HTR-8/SVneo (cell line): ENCODE results near the gene C5orf22.
A peak's percentile ranks its signal among the peaks of the same experiment; 100 is the strongest.
"Not testable (repeated sequence)": the region's sequence is repeated elsewhere in the genome, so short reads cannot be mapped to it uniquely, and the experiment has no call there.

Experiments used
- DNase-seq: peaks from one replicate; pipeline ENCODE4 v3.0.0; 2011; ENCODE audit warnings: low spot score, mixed read lengths; ENCODE audit not compliant: insufficient read length
- FAIRE-seq: peaks from 2 replicates; lab custom pipeline; 2011; peaks lifted over from hg19 to GRCh38; lab: Jason Lieb, UNC

C5orf22 gene

DNA sequence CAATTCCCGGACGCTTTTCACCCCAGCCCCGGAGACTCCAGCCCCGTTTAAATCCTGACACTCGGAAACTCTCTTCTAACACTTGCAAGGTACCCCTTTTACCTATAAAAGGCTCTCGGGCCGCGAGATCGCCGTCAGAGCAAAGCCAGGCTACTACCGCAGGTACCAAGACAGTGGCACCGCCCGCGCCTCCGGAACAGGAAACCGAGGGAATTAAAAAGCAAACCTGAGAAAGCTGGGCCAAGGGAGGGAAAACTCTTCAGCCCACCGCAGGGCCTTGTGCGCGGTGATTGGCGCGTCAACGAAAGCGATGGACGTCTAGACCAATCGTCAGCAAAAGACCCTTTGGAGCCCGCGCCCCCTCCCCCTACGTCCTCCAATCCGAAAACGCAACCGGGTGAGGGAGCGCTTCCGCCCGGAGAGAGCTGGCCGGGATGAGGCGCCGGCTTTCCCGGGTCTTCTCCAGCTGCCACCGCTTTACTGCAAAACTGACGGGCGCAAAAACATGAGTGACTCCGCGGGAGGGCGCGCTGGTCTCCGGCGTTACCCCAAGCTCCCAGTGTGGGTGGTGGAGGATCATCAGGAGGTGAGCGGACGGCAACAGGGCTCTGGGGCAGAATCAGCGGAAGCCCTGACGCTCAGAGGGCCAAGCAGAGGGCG lies at the start of gene C5orf22, which contains the start of gene DROSHA:
TSS of gene C5orf22 (plus strand) at position 414 of the 660 bp plus-strand sequence. CDS start at position 506, 92 bp downstream.
TSS of gene DROSHA (minus strand) at position 206 of the 660 bp plus-strand sequence. CDS start 3,034 bp downstream, outside the sequence.
- FAIRE-seq (peak; percentile 88), DNase-seq (peak; percentile 100)

DNA sequence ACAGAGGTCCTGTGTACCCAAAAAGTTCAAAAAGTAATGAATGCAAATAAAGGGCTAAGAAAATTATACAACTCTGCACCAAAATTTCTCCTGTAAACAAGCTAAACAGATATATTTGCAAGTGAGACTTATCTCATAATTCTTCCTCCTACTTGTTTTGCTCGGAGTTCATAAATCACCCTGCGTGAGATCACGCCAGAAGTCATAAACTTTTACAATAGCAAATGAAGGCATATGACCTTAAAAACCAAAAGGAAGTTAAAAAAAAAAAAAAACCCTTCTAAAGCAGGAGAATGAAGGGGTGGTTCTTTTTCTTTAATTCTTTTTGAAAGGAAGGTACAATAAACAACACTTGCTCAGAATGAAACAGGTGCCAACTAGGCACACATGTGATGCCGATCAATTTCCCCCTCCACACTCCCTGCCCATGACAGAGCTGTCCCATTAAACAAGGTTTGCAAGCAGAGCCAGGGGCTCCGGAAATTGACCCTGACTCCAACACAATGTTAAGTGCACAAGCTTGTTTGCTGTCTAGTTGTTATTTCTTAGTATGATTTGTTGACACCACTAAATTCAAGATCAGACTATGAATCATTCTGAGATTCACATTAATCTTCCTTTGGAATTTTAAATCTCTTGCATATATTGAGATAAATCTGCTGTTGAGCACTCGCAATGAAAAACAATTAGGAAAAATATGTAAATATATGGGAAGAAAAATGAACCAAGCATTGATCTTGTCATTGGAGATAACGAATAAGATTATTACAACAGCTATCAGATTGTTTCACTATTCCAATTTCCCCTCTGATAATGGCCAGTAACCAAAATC lies 46.5 kb upstream of the C5orf22 start:
- DNase-seq (no peak), FAIRE-seq (no peak)

DNA sequence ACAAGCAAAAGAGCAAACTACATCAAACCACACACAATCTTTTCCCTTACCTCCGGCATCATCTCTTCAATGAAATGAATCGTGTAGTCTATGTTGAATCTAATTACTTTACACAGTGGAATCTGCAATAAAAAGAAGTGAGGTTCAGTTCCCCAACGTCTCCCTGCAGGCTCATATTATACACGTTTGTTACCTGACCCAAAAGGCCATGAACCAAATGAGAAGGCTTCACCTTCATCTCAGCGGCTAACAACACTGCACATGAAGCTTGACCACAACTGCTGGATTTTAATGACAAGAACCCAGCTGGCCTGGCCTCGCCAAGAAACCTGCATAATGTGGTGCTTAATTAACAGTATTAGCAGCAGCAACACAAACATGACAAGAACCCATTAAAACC lies 45.7 kb upstream of the C5orf22 start:
- FAIRE-seq: no peak
- DNase-seq: no peak

DNA sequence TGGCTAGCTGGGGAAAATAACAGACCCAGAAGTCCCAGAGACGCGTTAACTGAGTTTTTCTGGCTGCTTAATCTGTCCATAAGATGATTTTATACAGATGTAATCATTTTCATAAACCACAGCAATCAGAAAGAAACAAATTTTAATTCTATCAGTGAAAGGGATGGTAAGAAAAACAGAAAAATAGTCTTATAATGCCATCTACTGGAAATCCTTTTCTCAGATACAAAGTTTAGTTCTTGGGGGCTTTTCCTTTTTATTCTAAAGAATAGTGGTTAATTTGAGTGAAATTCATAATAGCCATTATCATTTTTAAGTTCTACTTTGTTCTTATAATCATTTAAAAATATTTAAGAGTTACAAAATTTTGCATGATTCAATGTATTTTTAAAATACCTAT lies 44.6 kb upstream of the C5orf22 start:
- FAIRE-seq (no peak), DNase-seq (no peak)

DNA sequence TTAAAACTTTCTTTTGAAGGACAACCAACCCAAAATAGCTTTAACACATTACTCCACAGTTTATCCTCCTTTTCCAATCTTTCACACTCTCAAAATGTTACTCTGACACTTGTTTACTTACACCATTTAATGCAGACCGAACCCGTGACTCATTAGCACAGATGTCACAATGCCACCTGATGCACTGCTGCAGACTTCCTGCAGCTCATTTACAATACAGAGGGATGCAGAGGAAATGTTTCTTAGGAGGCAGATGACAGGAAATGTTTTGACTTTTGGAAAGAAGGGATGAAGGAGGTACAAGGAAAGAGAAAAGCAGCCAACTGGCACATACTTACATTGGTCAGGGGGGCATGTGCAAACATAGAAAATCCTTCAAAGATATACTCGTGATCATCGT lies 39.2 kb upstream of the C5orf22 start:
- FAIRE-seq (no peak), DNase-seq (no peak)

DNA sequence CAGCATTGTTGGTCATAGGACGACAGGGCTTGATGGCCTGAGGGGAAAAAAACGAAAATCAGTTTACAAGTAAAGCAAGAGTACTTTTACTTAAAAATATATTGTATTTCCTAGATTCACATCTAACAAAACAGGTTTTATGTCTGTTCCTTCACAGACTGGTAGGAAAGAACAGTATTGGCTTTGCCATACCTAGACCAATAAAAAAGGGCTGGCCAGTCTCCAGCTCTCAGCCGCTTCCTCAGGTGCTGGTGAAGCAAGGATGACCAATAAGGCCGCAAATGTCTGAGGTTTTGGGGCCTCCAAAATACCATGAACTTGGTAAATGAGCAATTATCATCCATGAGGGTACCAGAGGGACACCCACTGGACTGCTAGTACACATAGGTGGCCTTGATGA lies 36.8 kb upstream of the C5orf22 start:
- FAIRE-seq (no peak), DNase-seq (no peak)

DNA sequence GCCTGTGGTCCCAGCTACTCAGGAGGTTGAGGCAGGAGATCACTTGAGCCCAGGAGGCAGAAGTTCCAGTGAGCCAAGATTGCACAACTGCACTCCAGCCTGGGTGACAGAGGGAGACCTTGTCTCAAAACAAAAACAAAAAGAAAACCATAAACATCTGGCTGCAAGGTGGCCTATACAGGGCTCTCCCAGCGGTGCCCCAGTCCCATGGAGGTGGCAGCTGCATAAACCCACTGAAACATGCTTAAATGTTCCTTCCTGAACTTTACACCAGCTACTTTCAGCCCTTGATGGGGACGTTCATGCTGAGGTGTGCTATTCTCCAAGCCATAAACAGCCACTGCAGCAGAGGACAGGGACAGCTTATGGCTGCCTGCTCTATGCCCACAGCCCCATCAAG lies 35.8 kb upstream of the C5orf22 start:
- FAIRE-seq (no peak), DNase-seq (no peak)

DNA sequence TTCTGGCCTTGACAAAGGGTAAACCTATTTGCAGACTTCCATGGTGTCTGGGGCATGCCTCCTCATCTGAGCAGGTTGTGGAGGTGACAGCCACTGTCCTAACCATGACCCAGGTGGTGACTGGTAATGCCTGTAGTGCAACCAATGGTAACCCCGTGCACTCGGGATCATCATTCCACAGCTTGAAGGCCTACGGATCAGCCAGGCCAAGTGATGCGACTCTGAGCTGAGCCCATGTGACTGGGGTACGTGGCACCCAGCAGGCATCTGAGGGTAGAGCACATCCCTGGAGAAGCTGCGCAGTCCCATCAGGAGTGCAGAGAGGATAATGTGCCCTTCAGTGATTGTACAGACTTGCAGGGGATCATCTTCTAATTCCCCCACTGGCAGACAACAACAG lies 35.2 kb upstream of the C5orf22 start:
- DNase-seq: no peak
- FAIRE-seq: peak; percentile 38

DNA sequence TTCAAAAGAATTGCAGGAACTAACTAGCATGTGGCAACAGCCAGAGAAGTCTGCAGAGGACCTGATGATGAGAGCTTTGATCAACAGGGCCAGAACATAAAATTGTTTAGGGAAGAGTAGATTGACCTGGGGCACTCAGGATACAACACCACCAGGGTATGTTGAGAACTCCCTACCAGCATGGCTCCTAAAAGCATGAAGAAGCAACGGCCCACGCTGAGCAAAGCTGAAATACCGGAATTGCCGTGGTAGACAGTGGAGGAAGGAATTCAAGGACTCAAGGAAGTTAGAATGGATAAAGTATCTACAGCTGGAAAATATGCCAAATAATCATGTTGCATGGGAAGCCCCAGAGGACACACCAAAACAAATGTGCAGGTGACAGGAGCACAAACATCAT lies 31.8 kb upstream of the C5orf22 start:
- FAIRE-seq (no peak), DNase-seq (no peak)

DNA sequence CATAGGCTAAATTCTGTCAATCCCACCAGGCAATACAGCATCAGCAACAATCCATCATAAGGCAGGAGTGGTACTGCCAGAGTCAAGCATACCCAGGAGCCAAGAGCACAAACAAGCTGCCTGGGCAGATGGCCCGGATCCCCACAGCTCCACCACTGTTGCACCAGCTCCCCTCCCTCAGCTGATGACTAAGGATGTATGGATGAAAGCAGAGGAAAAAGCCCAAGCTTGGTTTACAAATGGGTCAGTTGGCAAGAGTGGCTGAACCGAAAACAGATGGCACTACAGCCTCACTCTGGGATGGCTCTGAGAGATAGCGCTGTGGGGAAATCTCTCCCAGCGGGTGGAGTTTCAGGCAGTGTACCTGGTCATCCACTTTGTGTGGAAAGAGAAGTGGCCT lies 29.6 kb upstream of the C5orf22 start:
- FAIRE-seq (no peak), DNase-seq (no peak)

DNA sequence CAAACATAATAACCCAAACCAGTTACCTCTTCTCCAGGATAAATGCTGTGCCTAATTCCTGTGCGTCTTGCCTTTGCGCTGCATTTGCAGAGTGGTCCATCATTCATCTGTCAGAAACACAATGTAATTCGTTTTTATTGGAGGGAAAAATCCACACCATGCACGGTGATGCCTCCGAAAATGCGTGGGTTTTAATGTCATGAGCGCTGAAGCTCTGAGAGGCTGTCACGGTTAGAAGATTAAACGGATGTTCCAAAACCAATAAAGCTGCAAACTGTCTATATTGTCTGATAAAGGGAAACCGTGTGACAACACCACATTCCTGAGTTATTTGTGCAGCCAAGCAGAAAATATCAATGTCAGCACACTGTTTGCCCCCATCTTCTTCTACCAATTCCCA lies 27.6 kb upstream of the C5orf22 start:
- DNase-seq: no peak
- peak; percentile 71 for FAIRE-seq

DNA sequence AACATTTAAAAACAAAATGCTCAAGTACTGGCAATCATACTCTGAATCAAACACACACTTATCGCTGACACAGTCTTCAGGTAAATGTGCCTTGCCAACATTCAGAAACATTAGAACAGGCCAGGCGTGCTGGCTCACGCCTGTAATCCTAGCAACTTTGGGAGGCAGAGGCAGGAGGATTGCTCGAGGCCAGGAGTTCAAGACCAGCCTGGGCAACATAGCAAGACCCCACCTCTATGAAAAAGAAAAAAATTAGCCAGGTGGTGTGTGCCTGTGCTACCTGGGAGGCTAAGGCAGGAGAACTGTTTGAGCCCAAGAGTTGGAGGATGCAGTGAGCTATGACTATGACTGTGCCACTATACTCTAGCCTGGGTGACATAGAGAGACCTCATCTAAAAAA lies 20.8 kb upstream of the C5orf22 start:
- FAIRE-seq (no peak), DNase-seq (no peak)

DNA sequence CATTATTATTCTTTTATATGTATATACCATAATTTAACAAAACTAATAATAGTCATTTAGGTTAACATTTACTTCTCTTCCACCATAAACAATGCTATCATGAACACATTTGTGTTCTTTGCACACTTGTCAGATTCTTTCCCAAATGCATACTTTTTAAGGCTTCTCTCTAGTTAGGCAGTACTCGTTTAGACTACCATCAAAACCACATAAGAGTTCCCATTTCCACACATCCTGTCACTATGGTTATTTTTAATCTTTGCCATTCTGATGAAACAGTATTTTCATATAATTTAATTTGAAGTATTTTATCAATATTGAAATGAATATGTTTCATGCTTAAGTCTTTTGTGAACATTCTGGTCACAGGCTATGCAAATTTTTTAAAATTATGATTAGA lies 15.3 kb upstream of the C5orf22 start:
- FAIRE-seq (no peak), DNase-seq (no peak)

DNA sequence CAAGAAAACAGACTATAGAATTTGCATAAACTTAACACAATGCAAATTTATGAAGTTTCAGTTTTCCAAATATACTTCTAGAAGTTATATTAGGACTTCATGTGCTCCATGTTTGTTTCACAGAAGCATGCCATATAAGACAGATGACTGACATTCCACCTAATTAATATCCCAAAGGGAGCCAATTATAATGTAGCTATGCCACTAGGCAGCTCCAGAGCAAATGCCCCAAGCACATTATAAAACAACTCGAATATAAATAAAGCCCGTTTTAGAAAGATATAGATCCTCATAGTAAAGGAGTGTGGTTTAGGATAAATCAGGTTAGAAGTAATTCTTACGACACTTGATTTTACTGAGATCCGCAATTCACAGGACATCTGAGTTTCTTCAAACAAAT lies 9.1 kb upstream of the C5orf22 start:
- DNase-seq (no peak), FAIRE-seq (no peak)

DNA sequence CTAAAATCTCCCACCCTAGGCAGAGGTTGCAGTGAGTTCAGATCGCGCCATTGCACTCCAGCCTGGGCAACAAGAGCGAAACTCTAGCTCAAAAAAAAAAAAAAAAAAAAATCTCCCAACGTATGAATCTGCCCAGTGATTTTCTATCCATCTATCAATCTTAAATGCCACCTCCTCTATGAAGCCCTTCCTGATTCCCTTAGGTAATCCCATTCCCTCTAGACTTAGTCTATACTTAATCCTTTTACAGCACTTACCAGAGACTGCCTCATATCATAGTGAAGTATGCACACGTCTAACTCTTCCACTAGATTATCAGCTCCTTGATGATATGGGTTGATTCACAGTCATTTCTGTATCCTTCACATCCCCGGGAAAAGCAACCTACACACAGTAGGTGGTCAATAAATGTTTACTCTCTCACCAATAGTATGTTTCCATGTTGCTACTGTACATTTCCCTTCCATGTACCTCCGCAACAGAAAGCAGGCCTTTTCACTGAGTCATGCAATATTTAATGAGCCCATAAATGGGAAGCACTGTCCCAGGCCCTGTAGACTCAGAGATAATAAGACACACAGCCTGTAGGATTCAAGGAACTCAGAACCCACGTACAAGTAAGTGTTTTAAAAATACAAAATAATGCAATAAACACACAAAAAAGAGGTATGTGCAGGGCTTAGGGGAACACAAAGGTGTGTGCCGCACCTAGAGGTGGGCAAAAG lies 1.4 kb upstream of the C5orf22 start:
- DNase-seq: no peak
- peak; percentile 42 for FAIRE-seq

DNA sequence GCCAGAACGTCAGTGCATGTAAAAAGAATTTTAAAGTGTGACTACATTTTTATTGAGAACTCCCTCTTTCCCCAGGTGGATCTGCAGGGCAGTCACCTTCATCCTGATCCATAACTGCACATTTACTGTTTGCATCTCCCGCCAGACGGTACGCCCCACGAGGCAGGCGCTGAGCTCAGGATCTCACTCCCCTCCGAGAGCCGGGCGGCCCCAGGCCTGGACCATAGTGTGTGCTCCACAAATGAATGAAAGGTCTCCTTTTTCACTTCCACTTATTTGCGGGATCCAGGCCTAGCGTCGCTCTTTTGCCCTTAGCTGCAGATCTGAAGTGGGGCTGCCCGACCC lies 586 bp upstream of the C5orf22 start:
- DNase-seq (peak; percentile 20), FAIRE-seq (no peak)

DNA sequence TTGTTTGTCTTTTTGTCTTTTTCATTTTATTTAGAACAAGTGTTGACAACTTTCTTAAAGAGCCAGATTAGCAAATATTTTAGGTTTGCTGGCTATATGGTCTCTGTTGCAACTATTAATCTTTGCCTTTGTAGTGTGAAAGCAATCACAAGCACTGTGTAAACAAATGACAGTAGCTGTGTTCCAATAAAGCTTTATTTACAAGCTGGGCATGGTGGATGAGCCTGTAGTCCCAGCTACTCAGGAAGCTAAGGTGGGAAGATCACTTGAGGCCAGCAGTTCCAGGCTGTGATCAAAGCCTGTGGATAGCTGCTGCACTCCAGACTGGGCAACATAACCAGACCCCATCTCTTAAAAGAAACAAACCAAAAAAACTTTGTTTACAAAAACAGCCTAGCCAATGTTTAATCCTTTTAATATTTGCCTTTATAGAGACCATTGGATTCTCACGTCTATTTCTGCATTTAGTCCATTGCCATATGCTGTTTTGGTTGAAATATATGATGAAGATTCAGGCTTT lies 2.5 kb downstream of the C5orf22 start:
- DNase-seq (no peak), FAIRE-seq (no peak)

DNA sequence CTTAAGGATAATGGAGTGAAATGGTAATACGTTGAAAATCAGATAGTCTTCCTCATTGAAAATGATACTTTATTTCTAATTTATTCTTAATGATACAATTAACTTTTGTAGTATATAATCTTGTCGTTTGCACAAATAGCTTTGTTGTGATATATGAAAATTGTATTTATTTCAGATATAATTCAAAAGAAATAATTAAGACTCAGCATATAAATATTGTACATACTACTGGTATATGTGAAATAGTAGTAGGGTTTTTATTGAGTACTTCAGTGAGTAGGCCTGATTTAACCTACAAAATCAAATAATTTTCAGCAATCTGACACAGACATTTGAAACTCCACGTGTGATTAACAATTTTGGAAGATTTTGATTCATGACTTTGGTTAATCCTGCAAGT lies 4.8 kb downstream of the C5orf22 start:
- no peak for DNase-seq
- no peak for FAIRE-seq

DNA sequence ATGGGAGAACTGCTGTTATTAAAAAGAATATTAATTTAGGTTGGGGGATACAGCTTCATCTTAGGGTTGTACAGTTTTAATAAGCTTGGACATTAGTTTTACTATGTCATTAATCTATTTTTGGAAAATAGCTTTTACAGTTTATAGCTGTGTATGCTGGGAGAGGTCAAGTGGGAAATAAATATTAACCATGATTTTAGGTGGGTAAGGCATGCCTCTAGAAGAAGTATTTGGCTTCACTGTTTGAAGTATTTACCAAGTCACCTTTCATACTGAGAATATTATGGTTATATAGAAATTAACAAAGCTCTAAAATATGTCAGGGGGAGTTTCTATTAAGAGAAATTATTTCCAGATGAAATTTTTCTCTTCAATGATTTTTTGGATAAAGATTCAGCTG lies 5.2 kb downstream of the C5orf22 start:
- no peak for FAIRE-seq
- no peak for DNase-seq

DNA sequence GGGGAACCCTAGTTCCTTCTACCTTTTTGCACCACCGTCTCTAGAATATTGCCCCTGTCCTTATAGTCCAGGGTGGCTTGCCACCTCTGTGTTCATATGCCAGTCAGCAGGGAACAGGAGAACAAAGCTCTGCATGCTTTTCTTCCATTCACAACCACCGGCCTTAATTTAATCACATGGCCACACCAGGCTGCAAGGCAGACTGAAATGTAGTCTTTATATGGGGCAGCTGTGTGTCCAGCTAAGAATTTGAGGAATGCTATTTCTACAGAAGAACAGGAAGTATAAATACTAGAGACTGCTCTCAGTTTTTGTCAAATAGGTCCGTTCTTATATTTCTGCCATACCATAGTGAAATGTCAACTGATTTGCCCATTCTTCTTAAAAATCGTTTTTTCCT lies 5.8 kb downstream of the C5orf22 start:
- peak; percentile 69 for FAIRE-seq

DNA sequence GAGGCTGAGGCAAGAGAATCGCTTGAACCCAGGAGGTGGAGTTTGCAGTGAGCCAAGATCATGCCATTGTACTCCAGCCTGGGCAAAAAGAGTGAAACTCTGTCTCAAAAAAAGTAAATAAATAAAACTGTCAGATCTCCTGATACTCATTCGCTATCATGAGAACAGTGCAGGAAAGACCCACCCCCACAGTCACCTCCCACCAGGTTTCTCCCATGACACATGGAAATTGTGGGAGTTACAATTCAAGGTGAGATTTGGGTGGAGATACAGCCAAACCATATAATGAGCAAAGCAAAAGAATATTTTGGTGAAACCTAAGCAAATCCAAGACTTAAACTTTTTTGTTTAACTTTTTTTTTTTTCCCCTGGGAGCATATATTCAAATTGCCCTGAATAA lies 17.0 kb downstream of the C5orf22 start:
- not testable (repeated sequence) for DNase-seq, FAIRE-seq

More for the DNA sequence above, 5.8 kb downstream of the C5orf22 start:
- no peak for DNase-seq
